Activated T-helper 2 cell treated with anti-CD3 and anti-CD28 coated beads, Interferon-gamma antibody, Interleukin-2, Interleukin-4, amounts not matched to agents 10 μg/mL and 5 μg/mL and 100 μg/mL, durations not matched to agents 14 hours and 24 hours and 36 hours (primary cell): ENCODE measurements around the gene DDX3X. TPM values are rescaled to one million over a fixed set of nuclear protein-coding genes. Genes with fewer than 3 reads are reported as not detected.
"Not testable (repeated sequence)": the region's sequence is repeated elsewhere in the genome, so short reads cannot be mapped to it uniquely, and the experiment has no call there.

Experiments used
- DNase-seq: peaks from one replicate; pipeline ENCODE4 v3.0.0; 2021; ENCODE audit warnings: low spot score
- H3K27ac Mint-ChIP-seq: one replicate; pipeline ENCODE4 v1.8.0; 2021; ENCODE audit warnings: mixed read lengths
- H3K27me3 Mint-ChIP-seq: one replicate; pipeline ENCODE4 v1.8.0; 2021; ENCODE audit warnings: low read depth, mixed read lengths
- H3K36me3 Mint-ChIP-seq: one replicate; pipeline ENCODE4 v1.8.0; 2021; ENCODE audit warnings: low read depth, mixed read lengths
- H3K4me1 Mint-ChIP-seq: one replicate; pipeline ENCODE4 v1.8.0; 2021; ENCODE audit warnings: low read depth, mixed read lengths
- H3K4me3 Mint-ChIP-seq: one replicate; pipeline ENCODE4 v1.8.0; 2021; ENCODE audit warnings: low read depth, mild to moderate bottlenecking, moderate library complexity, mixed read lengths
- H3K9me3 Mint-ChIP-seq: one replicate; pipeline ENCODE4 v1.8.0; 2021; ENCODE audit warnings: mixed read lengths
- intact Hi-C: fragments of 100-400 bp; cut with micrococcal nuclease; formaldehyde crosslinking; loops from one replicate; pipeline ENCODE4 v1.15.1; 2023
- total RNA-seq: library from RNA; stranded (reverse); gene quantifications from 2 replicates; pipeline ENCODE4 v1.2.3, GENCODE V29; 2022

Gene DDX3X
- total RNA-seq, 1 donor from 2014 or later, result 250 TPM

DNA sequence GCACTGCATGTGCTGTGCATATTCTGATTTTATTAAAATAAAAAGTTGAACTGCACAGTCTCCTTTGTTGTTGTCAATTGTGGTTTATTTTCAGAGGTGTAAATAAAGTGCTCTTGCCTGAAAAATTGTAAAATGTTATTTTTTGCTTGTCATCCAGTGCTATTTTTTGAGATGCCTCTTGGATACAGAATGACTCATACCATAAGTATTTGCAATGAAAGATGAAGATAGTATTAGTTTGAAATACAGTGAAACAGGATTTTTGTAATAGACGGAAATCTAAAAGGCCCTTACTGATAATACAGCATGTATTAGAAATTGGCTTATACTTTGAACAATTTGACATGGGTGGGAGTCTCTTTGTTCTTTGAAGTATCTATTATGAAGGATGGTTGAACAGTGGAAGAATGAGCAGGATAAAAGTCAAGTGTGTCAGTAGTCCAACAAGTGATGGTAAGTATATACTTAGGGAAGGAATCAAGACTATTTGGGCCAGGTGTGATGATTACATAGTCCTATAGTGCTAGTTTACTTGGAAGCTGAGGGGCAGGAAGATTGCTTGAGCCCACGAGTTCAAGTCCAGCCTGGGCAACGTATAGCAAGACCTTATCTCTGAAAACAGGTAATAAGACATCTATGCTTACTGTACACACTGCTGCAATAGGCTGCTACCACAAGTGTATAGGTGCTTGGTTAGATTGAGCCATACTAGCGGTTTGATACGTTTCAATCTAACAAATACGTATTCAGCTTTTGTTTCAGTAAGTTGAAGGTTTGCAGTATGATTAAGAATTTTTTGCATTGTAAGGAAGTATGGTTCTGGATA is 16.4 kb downstream of the DDX3X start:
- intact Hi-C loops, result loop anchor here (2.0 to 5.0 kb wide), 2 partner anchors 18 to 73 kb away; no protein-coding TSS in a partner anchor
- DNase-seq, result no peak
- peaks cover 54% of the 10 kb centered on the region for H3K36me3 Mint-ChIP-seq
- H3K27ac Mint-ChIP-seq, result peak overlapping the region; percentile 17
- no peak overlapping the region for H3K4me3 Mint-ChIP-seq
- peaks cover 25% of the 10 kb centered on the region for H3K4me1 Mint-ChIP-seq
- H3K27me3 Mint-ChIP-seq, result no peaks in the 10 kb centered on the region
- H3K9me3 Mint-ChIP-seq, result no peaks in the 10 kb centered on the region

DNA sequence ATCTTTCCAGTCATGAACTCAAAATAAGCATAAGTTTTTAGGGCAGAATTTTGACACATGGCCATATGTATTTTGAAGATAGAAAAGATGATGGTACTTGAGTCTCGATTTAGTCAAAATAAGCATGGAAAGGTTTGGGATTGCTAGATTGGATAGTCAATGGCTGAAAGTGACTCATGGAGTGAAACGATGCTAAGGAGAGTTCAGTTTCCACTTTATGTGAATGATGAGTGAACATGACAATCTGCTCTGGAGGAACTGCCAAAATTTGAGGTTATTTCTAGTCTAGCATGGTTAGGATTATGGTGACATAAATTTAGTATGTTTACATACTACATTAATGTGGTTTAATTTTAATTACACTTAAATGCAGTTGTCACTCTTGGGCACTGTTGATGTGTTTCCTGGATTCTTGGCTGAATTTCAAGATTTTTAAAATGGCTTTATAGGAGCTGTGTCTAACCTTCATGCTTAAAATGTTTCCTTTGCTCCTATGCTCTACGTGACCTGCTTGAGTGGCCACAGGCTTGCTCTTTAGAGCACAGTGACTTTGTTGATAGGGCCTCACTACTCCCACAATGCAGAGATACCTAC is 17.1 kb downstream of the DDX3X start:
- Mint-ChIP-seq H3K27me3 (no peaks in the 10 kb centered on the region), H3K36me3 (peaks cover 50% of the 10 kb centered on the region), H3K9me3 (no peaks in the 10 kb centered on the region), H3K27ac (peak overlapping the region; percentile 17), H3K4me1 (peaks cover 25% of the 10 kb centered on the region), H3K4me3 (no peak overlapping the region)
- DNase-seq, result no peak
- intact Hi-C loops, result loop anchor here (2.0 to 5.0 kb wide), 2 partner anchors 18 to 74 kb away; no protein-coding TSS in a partner anchor

DNA sequence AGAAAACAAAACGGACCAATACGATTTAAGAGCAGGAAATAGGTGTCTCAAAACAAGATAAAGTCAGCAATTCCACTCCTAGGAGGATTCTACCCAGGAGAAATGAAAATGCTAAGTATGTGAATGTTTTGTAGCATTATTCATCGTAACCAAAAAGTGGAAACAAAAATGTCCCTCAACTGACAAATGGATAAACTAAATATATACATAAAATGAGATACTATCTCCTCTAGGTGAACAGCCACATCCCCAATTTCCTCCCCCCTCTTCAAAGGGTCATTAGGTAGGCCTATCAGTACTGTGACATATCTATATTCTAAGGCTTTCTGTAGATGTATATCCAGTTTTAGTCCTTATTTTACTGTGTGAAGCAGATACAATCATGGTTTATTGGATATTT is 18.0 kb downstream of the DDX3X start:
- peak overlapping the region; percentile 42 for H3K27ac Mint-ChIP-seq
- H3K4me3 Mint-ChIP-seq, result no peak overlapping the region
- intact Hi-C loops, result loop anchor here (2.0 to 5.0 kb wide), 2 partner anchors 19 to 75 kb away; no protein-coding TSS in a partner anchor
- peaks cover 42% of the 10 kb centered on the region for H3K36me3 Mint-ChIP-seq
- DNase-seq, result no peak
- H3K4me1 Mint-ChIP-seq, result peaks cover 24% of the 10 kb centered on the region
- no peaks in the 10 kb centered on the region for H3K9me3 Mint-ChIP-seq
- H3K27me3 Mint-ChIP-seq, result no peaks in the 10 kb centered on the region

DNA sequence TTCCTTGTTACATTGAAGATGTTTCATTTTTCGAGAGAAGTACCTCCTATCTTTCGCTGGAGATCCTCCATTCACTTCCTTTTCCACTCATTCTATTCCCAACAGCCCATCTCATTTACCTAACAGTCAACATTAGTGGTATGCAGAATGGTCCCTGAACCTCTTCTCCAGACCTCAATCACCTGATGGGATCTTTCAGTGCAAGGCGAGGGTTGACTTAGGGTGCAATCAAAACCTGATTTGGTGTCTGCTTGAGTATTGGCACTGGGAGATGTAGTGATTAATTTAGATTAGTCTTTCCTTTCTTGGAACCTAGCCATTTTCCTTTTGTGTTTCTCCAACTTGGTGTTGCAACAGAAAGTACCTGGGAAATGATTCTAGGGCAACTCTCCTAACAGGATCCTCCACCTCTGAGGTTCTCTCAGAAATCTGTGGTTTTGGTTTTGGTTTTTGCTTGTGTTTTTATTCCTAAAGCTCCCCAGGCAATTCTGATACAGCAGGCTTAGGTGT is 18.4 kb downstream of the DDX3X start:
- Mint-ChIP-seq H3K27me3 (no peaks in the 10 kb centered on the region), H3K4me1 (peaks cover 20% of the 10 kb centered on the region), H3K27ac (peak overlapping the region; percentile 42), H3K4me3 (no peak overlapping the region), H3K36me3 (peaks cover 37% of the 10 kb centered on the region), H3K9me3 (no peaks in the 10 kb centered on the region)
- intact Hi-C loops, result loop anchor here (5.0 kb wide), 1 partner anchor 75 kb away; no protein-coding TSS in a partner anchor
- no peak for DNase-seq

DNA sequence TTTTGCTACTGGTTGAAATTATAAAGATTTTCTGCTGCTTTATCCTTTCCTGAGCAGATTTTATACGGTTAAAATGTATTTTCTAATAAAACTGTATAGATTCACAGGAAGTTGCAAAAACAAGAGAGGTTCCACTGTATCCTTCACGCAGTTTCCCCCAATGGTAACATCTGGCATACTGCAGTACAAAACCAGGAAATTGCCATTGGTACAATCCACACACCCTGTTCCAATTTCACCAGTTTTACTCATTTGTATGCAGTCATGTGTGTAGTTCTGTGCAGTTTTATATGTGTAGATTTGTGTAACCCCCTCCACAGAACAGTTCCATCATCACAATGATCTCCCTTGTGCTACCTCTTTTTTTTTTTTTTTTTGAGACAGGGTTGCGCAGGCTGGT is 20.0 kb downstream of the DDX3X start:
- no peak overlapping the region for H3K4me3 Mint-ChIP-seq
- no peak overlapping the region for H3K27ac Mint-ChIP-seq
- H3K27me3 Mint-ChIP-seq, result no peaks in the 10 kb centered on the region
- intact Hi-C loops, result loop anchor here (5.0 kb wide), 1 partner anchor 77 kb away; no protein-coding TSS in a partner anchor
- no peak for DNase-seq
- no peaks in the 10 kb centered on the region for H3K9me3 Mint-ChIP-seq
- peaks cover 21% of the 10 kb centered on the region for H3K36me3 Mint-ChIP-seq
- peaks cover 19% of the 10 kb centered on the region for H3K4me1 Mint-ChIP-seq

DNA sequence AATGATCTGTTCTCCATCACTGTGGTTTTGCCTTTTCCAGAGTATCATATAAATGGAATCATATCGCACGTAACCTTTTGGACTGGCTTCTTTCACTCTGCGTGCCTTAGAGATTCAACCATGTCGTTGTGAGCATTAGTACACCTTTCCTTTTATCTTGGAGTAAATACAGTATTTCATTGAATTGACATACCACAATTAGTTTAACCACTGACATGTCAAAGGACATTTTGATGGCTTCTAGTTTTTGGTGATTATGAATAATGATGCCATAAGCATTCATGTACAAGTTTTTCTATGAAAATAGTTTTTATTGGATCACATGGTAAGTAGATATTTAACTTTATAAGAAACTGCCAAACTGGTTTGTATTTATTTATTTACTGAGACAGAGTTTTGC is 35.2 kb downstream of the DDX3X start:
- intact Hi-C loops, result no loop called here
- no peak overlapping the region for H3K4me3 Mint-ChIP-seq
- no peaks in the 10 kb centered on the region for H3K9me3 Mint-ChIP-seq
- H3K4me1 Mint-ChIP-seq, result no peaks in the 10 kb centered on the region
- H3K27ac Mint-ChIP-seq, result no peak overlapping the region
- no peak for DNase-seq
- no peaks in the 10 kb centered on the region for H3K27me3 Mint-ChIP-seq
- H3K36me3 Mint-ChIP-seq, result no peaks in the 10 kb centered on the region

GRCh38 chrX:41371575-41371974 is 37.6 kb downstream of the DDX3X start:
- H3K36me3 Mint-ChIP-seq, H3K27me3 Mint-ChIP-seq, DNase-seq, H3K4me1 Mint-ChIP-seq, H3K4me3 Mint-ChIP-seq, H3K9me3 Mint-ChIP-seq, H3K27ac Mint-ChIP-seq, intact Hi-C loops: not testable (repeated sequence)

DNA sequence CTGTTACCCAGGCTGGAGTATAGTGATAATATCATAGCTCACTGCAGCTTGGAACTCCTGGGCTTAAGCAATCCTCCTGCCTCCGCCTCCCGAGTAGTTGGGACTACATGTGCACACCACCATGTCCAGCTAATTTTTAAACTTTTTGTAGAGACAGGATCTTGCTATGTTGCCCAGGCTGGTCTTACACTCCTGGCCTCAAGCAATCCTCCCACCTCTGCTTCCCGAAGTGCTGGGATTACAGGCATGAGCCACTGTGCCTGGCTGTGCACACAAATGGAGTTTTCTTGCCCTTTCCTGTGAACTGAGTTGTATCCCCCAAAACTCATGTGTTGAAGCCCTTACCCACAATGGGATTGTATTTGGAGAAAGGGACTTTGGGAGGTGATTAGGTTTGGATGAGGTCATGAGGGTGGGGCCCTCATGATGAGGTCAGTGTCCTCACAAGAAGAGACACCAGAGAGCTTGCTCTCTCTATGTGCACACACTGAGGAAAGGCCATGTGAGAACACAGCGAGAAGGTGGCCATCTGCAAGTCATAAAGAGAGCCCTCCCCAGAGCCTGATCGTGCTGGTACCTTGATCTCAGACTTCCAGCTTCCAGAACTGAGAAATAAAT is 40.1 kb downstream of the DDX3X start:
- Mint-ChIP-seq H3K27me3 (no peaks in the 10 kb centered on the region), H3K4me3 (no peak overlapping the region), H3K9me3 (no peaks in the 10 kb centered on the region), H3K4me1 (peaks cover 4% of the 10 kb centered on the region), H3K27ac (no peak overlapping the region), H3K36me3 (no peaks in the 10 kb centered on the region)
- no peak for DNase-seq
- intact Hi-C loops, result no loop called here

- no peaks in the 10 kb centered on the region for H3K36me3 Mint-ChIP-seq
- no peaks in the 10 kb centered on the region for H3K27me3 Mint-ChIP-seq
- peak overlapping the region; percentile 76 for H3K27ac Mint-ChIP-seq
- intact Hi-C loops, result no loop called here
- H3K4me3 Mint-ChIP-seq, result no peak overlapping the region
- peaks cover 4% of the 10 kb centered on the region for H3K4me1 Mint-ChIP-seq
- H3K9me3 Mint-ChIP-seq, result no peaks in the 10 kb centered on the region
- no peak for DNase-seq
Measured at GRCh38 chrX:41377624-41378023, 43.7 kb downstream of the DDX3X start.

DNA sequence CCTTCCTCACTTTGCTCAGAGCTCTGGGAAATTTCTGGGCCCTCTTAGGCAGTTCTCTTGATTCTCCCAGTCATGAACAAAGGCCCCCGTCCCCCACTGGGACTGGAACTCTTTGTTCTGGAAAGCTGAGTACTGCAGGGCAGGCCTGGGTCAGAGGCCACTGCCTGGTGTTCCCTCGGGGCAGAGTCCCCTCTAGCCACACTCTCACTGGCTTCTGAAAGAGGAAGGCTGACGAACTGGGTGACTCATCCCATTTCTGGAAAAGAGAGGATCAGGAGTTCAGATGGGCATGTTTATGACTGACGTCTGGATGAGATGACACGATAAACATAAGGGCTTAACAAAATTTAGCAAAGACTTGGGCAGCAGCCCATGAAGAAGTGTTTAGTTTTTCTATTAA is 47.7 kb downstream of the DDX3X start:
- Mint-ChIP-seq H3K4me3 (no peak overlapping the region), H3K9me3 (no peaks in the 10 kb centered on the region), H3K27ac (peak overlapping the region; percentile 67), H3K27me3 (no peaks in the 10 kb centered on the region), H3K4me1 (peaks cover 18% of the 10 kb centered on the region), H3K36me3 (peaks cover 3% of the 10 kb centered on the region)
- no peak for DNase-seq
- intact Hi-C loops, result loop anchor here (5.0 kb wide), 1 partner anchor 49 kb away; the partner anchor contains the start of gene DDX3X

- Mint-ChIP-seq H3K36me3 (peaks cover 3% of the 10 kb centered on the region), H3K27ac (peak overlapping the region; percentile 94), H3K4me1 (peaks cover 14% of the 10 kb centered on the region), H3K9me3 (no peaks in the 10 kb centered on the region), H3K27me3 (no peaks in the 10 kb centered on the region), H3K4me3 (peak overlapping the region; percentile 48)
- DNase-seq, result peak; percentile 13
- intact Hi-C loops, result loop anchor here (5.0 kb wide), 1 partner anchor 51 kb away; the partner anchor contains the start of gene DDX3X
Measured at GRCh38 chrX:41382714-41383645, 49.0 kb downstream of the DDX3X start.
